ENCODE results near the gene GINS2.

Gene GINS2

GRCh38 chr16:85665373-85665740 is 23.4 kb downstream of the GINS2 start:
- no peak for DNase-seq

- DNase-seq = no peak
These were observed 24.0 kb downstream of the GINS2 start for GRCh38 chr16:85664580-85665372.

- DNase-seq = no peak
These were observed 24.8 kb downstream of the GINS2 start for GRCh38 chr16:85663891-85664321.

- no peak for DNase-seq
These were observed 25.6 kb downstream of the GINS2 start for GRCh38 chr16:85662976-85663830.

GRCh38 chr16:85662482-85662812 is 26.3 kb downstream of the GINS2 start:
- DNase-seq = peak; percentile 4

GRCh38 chr16:85661740-85662481 is 26.8 kb downstream of the GINS2 start:
- no peak for DNase-seq

GRCh38 chr16:85660843-85661739 is 27.7 kb downstream of the GINS2 start:
- no peak for DNase-seq

GRCh38 chr16:85659805-85660511 is 28.8 kb downstream of the GINS2 start:
- DNase-seq = peak; percentile 32

- DNase-seq = no peak
These were observed 29.4 kb downstream of the GINS2 start for GRCh38 chr16:85659336-85659735.

GRCh38 chr16:85658504-85659326 is 30.0 kb downstream of the GINS2 start:
- no peak for DNase-seq

GRCh38 chr16:85657996-85658395 is 30.8 kb downstream of the GINS2 start:
- no peak for DNase-seq

GRCh38 chr16:85657267-85657650 is 31.5 kb downstream of the GINS2 start:
- no peak for DNase-seq

GRCh38 chr16:85656351-85657266 is 32.1 kb downstream of the GINS2 start:
- no peak for DNase-seq

- no peak for DNase-seq
These were observed 33.3 kb downstream of the GINS2 start for GRCh38 chr16:85655216-85656129.

GRCh38 chr16:85654251-85655095 is 34.3 kb downstream of the GINS2 start:
- DNase-seq = no peak

GRCh38 chr16:85653290-85653891 is 35.4 kb downstream of the GINS2 start:
- no peak for DNase-seq
